ENCODE results near the gene ART3.
A peak's percentile ranks its signal among the peaks of the same experiment; 100 is the strongest.

ART3 gene

GRCh38 chr4:76106442-76106841 is 31.9 kb downstream of the ART3 start:
- Histone ChIP-seq H3K27ac (ENCODE audit: extremely low read depth, low read depth, low read length) (no peak overlapping the region), H3K4me1 (ENCODE audit: control insufficient read depth, insufficient read depth, low read length) (no peaks in the 10 kb centered on the region), H3K9me3 (ENCODE audit: control insufficient read depth, insufficient read depth, low read depth, low read length) (no peaks in the 10 kb centered on the region), H3K36me3 (ENCODE audit: control insufficient read depth in 2 of 2, insufficient read depth in 1 of 2, low read length in 2 of 2) (no peaks in the 10 kb centered on the region), H3K4me3 (ENCODE audit: low read depth, low read length) (no peak overlapping the region)
- ChIA-PET CTCF (interaction anchor here (1.0 to 2.1 kb wide), 2 partner anchors 19 to 211 kb away, joined by 6 to 8 read pairs; no protein-coding TSS in a partner anchor), POLR2A (interaction anchor here (0.5 kb wide), 1 partner anchor 87 kb away, joined by 4 read pairs; no protein-coding TSS in a partner anchor)
- no peak for TF ChIP-seq ZNF391 (tag by site-specific recombination; IDR thresholded peaks at IDR 0.05; ENCODE audit: borderline replicate concordance, low read depth)
- TF ChIP-seq MZF1 (tag by site-specific recombination; IDR thresholded peaks at IDR 0.05; ENCODE audit: borderline replicate concordance), result no peak
- no peak for TF ChIP-seq ZNF211 (tag by site-specific recombination; IDR thresholded peaks at IDR 0.05; ENCODE audit: low read depth)
- TF ChIP-seq PRDM6 (tag by site-specific recombination; IDR thresholded peaks at IDR 0.05), result no peak
- TF ChIP-seq ZNF133 (tag by site-specific recombination; IDR thresholded peaks at IDR 0.05), result no peak
- TF ChIP-seq ZNF19 (tag by site-specific recombination; IDR thresholded peaks at IDR 0.05; ENCODE audit: low read depth), result no peak
- TF ChIP-seq SP2 (tag by site-specific recombination; IDR thresholded peaks at IDR 0.05), result no peak
- TF ChIP-seq KLF1 (tag by site-specific recombination; IDR thresholded peaks at IDR 0.05), result no peak
- no peak for TF ChIP-seq ZNF837 (tag by site-specific recombination; IDR thresholded peaks at IDR 0.05)
- TF ChIP-seq ZNF549 (tag by site-specific recombination; IDR thresholded peaks at IDR 0.05), result no peak
- TF ChIP-seq ZNF292 (tag by site-specific recombination; IDR thresholded peaks at IDR 0.05; ENCODE audit: borderline replicate concordance, low read depth), result no peak
- no peak for TF ChIP-seq MEIS1 (CRISPR knock-in tag; IDR thresholded peaks at IDR 0.05; ENCODE audit: borderline replicate concordance)
- no peak for TF ChIP-seq SCRT2 (tag by site-specific recombination; IDR thresholded peaks at IDR 0.05)
- no peak for TF ChIP-seq ZNF704 (tag by site-specific recombination; IDR thresholded peaks at IDR 0.05)
- no peak for TF ChIP-seq ZNF701 (tag by site-specific recombination; IDR thresholded peaks at IDR 0.05)
- TF ChIP-seq ZNF350 (tag by site-specific recombination; IDR thresholded peaks at IDR 0.05), result no peak
- TF ChIP-seq ZBTB49 (tag by site-specific recombination; IDR thresholded peaks at IDR 0.05; ENCODE audit: low read depth), result no peak
- TF ChIP-seq ZNF274 (IDR thresholded peaks at IDR 0.05; ENCODE audit: low read length), result no peak
- no peak for TF ChIP-seq ZNF274 (tag by site-specific recombination; IDR thresholded peaks at IDR 0.05; ENCODE audit: borderline replicate concordance)

GRCh38 chr4:76108467-76109181 is 34.1 kb downstream of the ART3 start:
- Histone ChIP-seq H3K9me3 (ENCODE audit: control insufficient read depth, insufficient read depth, low read depth, low read length) (no peaks in the 10 kb centered on the region), H3K27ac (ENCODE audit: extremely low read depth, low read depth, low read length) (no peak overlapping the region), H3K4me3 (ENCODE audit: low read depth, low read length) (no peak overlapping the region), H3K4me1 (ENCODE audit: control insufficient read depth, insufficient read depth, low read length) (no peaks in the 10 kb centered on the region), H3K36me3 (ENCODE audit: control insufficient read depth in 2 of 2, insufficient read depth in 1 of 2, low read length in 2 of 2) (peaks cover 0 to 15% of the 10 kb centered on the region in 2 experiments; a peak in 2 of 3 replicates)
- ChIA-PET CTCF (interaction anchor here (0.5 to 1.3 kb wide), 5 partner anchors 14 to 269 kb away, joined by 3 to 6 read pairs (median 3); no protein-coding TSS in a partner anchor), POLR2A (no interaction called here)
- TF ChIP-seq ZBTB7A (tag by site-specific recombination; IDR thresholded peaks at IDR 0.05; ENCODE audit: low read depth), result no peak
- peak; percentile 62; the same call in 1 of the 2 replicates for TF ChIP-seq PRDM10 (tag by site-specific recombination; IDR thresholded peaks at IDR 0.05)
- no peak for TF ChIP-seq BCL11B (tag by site-specific recombination; IDR thresholded peaks at IDR 0.05; ENCODE audit: low read depth)
